ENCODE results near the gene APIP.

DNA sequence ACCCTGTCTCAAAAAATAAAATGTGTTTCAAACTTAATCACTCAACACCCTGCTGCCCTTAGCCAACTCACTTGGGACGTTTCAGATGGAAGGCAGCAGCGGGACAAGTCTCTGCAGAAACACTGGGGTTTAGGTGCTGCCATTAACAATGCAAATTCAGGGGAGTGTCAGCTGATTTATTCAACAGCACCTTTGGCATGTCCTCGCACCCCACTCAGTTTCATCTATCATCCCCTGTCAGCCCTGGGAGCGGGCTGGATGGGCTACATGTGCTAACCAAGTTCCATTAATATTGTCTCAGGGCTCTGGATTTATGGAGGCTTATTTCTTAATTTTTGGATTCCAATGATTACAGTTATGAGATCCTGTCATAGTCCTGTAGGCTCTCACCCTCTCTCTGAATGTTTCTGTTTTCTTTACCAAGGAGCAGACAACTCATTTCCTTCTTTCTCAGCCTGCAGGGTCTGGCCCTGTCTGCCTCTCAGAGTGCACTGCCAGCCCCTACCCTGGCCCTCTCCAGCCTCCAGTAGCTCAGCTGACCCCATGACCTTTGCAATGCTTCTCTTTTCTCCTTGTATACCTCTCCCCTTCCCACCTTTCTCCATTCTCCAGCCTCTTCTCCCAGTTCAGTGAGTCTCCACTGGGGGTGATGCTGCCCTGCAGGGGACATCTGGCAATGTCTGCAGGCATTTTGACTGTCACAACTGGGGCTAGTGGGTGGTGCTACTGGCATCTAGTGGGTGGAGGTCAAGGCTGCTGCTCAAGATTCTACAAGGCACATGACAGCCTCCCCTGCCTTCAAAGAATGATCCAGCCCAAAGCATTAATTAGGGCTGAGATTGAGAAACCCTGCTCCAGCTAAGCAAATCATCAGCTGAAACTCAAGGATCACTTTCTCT is 79.0 kb downstream of the APIP start:
- TF ChIP-seq BHLHE40 (IDR thresholded peaks at IDR 0.05; ENCODE audit: low read depth, low read length): no peak
- no peak for TF ChIP-seq POLR2A (IDR thresholded peaks at IDR 0.05; ENCODE audit: low read length)
- no peak for TF ChIP-seq CTCF (IDR thresholded peaks at IDR 0.05)
- no peak for TF ChIP-seq BCL3 (IDR thresholded peaks at IDR 0.05)
- TF ChIP-seq, protein P1, sequence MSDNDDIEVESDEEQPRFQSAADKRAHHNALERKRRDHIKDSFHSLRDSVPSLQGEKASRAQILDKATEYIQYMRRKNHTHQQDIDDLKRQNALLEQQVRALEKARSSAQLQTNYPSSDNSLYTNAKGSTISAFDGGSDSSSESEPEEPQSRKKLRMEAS (IDR thresholded peaks at IDR 0.05): no peak
- TF ChIP-seq MAZ (IDR thresholded peaks at IDR 0.05; ENCODE audit: borderline replicate concordance, low read depth, low read length): no peak
- TF ChIP-seq RAD21 (conservative IDR thresholded peaks at IDR 0.05 in 1 of 2, IDR thresholded peaks at IDR 0.05 in 1 of 2): no peak
- no peak for TF ChIP-seq EP300 (IDR thresholded peaks at IDR 0.05)
- no peak for TF ChIP-seq REST (IDR thresholded peaks at IDR 0.05)
- TF ChIP-seq RCOR1 (IDR thresholded peaks at IDR 0.05; ENCODE audit: low read depth, low read length): no peak
- no peak for TF ChIP-seq HOXA7 (CRISPR knock-in tag; IDR thresholded peaks at IDR 0.05)
- TF ChIP-seq JUNB (IDR thresholded peaks at IDR 0.05): no peak

All from A549 (cell line).